Gastroesophageal sphincter (tissue), 4 donors: Measurements from ENCODE around the gene SPR. TPM values are rescaled to one million over a fixed set of nuclear protein-coding genes. Genes with fewer than 3 reads are reported as not detected.

Source experiments
- ATAC-seq: fragments of 150-250 bp; one replicate; pipeline ENCODE4 v1.9.1; 2016; ENCODE audit warnings: mild to moderate bottlenecking, moderate library complexity
- H3K27ac ChIP-seq, 4 donors: fragments of 200-600 bp; sonication (generic) in 3 of 4; 1 replicate in 3 of 4; 2 replicates in 1 of 4; pipeline ENCODE4 v1.5.1; 2016 to 2019
- H3K27me3 ChIP-seq: fragments of 200-600 bp; sonication (generic); one replicate; pipeline ENCODE4 v1.5.1; 2019
- H3K36me3 ChIP-seq, 2 donors: fragments of 200-600 bp; sonication (generic); one replicate each; pipeline ENCODE4 v1.5.1; 2019; ENCODE audit warnings: control low read depth in 1 of 2
- H3K4me1 ChIP-seq, 3 donors: fragments of 200-600 bp; sonication (generic); 1 replicate in 2 of 3; 2 replicates in 1 of 3; pipeline ENCODE4 v1.5.1; 2016 to 2019; ENCODE audit warnings: control low read depth in 2 of 3
- H3K4me3 ChIP-seq, 2 donors: fragments of 200-600 bp; sonication (generic); one replicate each; pipeline ENCODE4 v1.5.1; 2019; ENCODE audit warnings: mild to moderate bottlenecking in 1 of 2, moderate library complexity in 1 of 2
- H3K9me3 ChIP-seq, 3 donors: fragments of 200-600 bp; sonication (generic); one replicate each; pipeline ENCODE4 v1.5.1; 2017 to 2019; ENCODE audit warnings: control low read depth in 2 of 3
- EP300 ChIP-seq: sonication (generic); formaldehyde crosslinking; IDR thresholded peaks from one replicate; pipeline ENCODE4 v1.6.1; 2017; ENCODE audit warnings: antibody characterized with exemption, mild to moderate bottlenecking
- POLR2A ChIP-seq, 2 donors: fragments of 450-650 bp; IDR thresholded peaks; one replicate each; pipeline ENCODE4 v1.6.1; 2017; ENCODE audit warnings: antibody characterized with exemption in 2 of 2, mild to moderate bottlenecking in 2 of 2, moderate library complexity in 1 of 2
- POLR2AphosphoS5 ChIP-seq: sonication (generic); formaldehyde crosslinking; IDR thresholded peaks from one replicate; pipeline ENCODE4 v1.6.1; 2017; ENCODE audit warnings: antibody characterized with exemption
- WGBS, 2 donors: methylation state at CpG; one replicate each; pipeline ENCODE4 v1.1.5; 2018; ENCODE audit warnings: low coverage in 1 of 2; 5-methylcytosine and 5-hydroxymethylcytosine counted together
- total RNA-seq, 4 donors: library from RNA; depleted of rRNA; stranded (reverse); fragments of >200 nt; gene quantifications; one replicate each; pipeline ENCODE4 v1.1.0, GENCODE V29; 2016
- TF ChIP-seq, protein P1 (sequence below), 4 experiments: fragments of 200-600 bp in 2 of 4; fragments of 450-650 bp in 2 of 4; sonication (generic) in 1 of 4; IDR thresholded peaks; one replicate each; pipeline ENCODE4 v1.5.1; 2017 to 2019; ENCODE audit warnings: antibody characterized with exemption in 4 of 4, mild to moderate bottlenecking in 2 of 4, moderate library complexity in 2 of 4

SPR gene
- total RNA-seq, 4 donors from 2014 or later = 26.1 to 48.5 (median 39.4) TPM

GRCh38 chr2:72894514-72894913 lies 7.3 kb downstream of the SPR start:
- Histone ChIP-seq H3K27me3 (peaks cover 26% of the 10 kb centered on the region), H3K27ac (no peak overlapping the region), H3K36me3 (peaks cover 0 to 31% of the 10 kb centered on the region in 2 donors), H3K4me3 (no peak overlapping the region), H3K4me1 (peaks cover 0 to 28% (median 10%) of the 10 kb centered on the region in 3 donors), H3K9me3 (no peaks in the 10 kb centered on the region)
- no peak for ATAC-seq
- WGBS, 2 donors = 67 to 83% methylated on average over 1 to 7 of the region's 9 CpGs
- TF ChIP-seq POLR2A (IDR thresholded peaks at IDR 0.05) (no peak), EP300 (no peak)

DNA sequence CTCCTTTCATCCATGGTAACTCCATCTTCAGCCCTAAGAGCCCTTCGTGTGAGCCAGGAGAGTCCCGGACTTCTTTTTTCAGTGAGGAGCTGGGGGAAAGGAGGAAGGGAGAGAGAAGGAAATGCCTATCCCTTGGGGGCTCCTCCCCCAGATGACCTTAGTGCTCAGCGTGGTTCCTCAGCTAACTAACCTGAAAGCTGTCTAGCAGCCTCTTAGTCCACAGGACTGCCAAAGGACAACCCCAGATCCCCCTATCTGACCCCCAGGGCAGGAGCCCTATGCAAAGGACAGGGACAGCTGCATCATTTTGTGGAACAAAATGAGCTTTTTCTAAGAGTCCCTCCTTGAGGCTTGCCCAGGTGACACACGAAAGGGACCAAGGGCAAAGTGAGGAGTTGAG lies 7.9 kb downstream of the SPR start:
- peaks cover 26% of the 10 kb centered on the region for H3K27me3 ChIP-seq
- H3K9me3 ChIP-seq = no peaks in the 10 kb centered on the region
- ATAC-seq = no peak
- H3K4me3 ChIP-seq = no peak overlapping the region
- no peak overlapping the region for H3K27ac ChIP-seq
- TF ChIP-seq, protein P1, sequence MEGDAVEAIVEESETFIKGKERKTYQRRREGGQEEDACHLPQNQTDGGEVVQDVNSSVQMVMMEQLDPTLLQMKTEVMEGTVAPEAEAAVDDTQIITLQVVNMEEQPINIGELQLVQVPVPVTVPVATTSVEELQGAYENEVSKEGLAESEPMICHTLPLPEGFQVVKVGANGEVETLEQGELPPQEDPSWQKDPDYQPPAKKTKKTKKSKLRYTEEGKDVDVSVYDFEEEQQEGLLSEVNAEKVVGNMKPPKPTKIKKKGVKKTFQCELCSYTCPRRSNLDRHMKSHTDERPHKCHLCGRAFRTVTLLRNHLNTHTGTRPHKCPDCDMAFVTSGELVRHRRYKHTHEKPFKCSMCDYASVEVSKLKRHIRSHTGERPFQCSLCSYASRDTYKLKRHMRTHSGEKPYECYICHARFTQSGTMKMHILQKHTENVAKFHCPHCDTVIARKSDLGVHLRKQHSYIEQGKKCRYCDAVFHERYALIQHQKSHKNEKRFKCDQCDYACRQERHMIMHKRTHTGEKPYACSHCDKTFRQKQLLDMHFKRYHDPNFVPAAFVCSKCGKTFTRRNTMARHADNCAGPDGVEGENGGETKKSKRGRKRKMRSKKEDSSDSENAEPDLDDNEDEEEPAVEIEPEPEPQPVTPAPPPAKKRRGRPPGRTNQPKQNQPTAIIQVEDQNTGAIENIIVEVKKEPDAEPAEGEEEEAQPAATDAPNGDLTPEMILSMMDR (IDR thresholded peaks at IDR 0.05) = no peak
- TF ChIP-seq EP300 = no peak
- no peak for TF ChIP-seq POLR2AphosphoS5
- no peak for TF ChIP-seq POLR2A (IDR thresholded peaks at IDR 0.05)
- 10 to 20% methylated on average over 1 to 2 of the region's 4 CpGs for WGBS, 2 donors
- peaks cover 0 to 25% of the 10 kb centered on the region in 2 donors for H3K36me3 ChIP-seq
- H3K4me1 ChIP-seq = peaks cover 0 to 21% (median 10%) of the 10 kb centered on the region in 3 donors

DNA sequence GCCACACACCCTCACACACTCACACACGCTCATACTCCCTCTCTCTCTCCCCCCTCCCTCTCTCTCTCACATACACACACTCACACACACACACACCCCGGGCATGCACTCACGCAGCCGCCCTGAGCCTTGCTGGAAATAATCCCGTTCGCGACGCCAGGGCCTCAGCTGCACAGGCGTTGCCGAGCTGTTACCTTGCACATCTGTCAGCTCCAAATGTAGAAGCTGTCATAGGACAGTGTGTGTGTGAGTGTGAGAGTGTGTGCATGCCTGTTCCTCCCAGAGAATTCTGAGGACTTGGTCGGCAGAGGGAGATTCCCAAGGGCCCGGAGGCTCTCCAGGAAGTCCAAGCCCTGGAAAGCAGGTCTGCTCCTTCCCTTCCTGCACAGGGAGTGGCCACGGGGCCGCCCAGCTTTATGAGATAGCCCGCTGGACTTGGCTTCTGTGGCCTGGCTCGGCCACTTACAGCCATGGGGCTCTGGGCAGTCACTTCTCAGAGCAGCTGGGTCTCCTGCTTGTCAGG lies 8.6 kb downstream of the SPR start:
- Histone ChIP-seq H3K4me1 (peaks cover 0 to 20% (median 10%) of the 10 kb centered on the region in 3 donors), H3K4me3 (peak overlapping the region in 1 of 2 donors; percentile 6), H3K27ac (no peak overlapping the region), H3K9me3 (no peaks in the 10 kb centered on the region), H3K36me3 (peaks cover 0 to 18% of the 10 kb centered on the region in 2 donors), H3K27me3 (peaks cover 33% of the 10 kb centered on the region)
- peak; percentile 32 for ATAC-seq
- TF ChIP-seq EP300 (no peak), POLR2A (IDR thresholded peaks at IDR 0.05) (no peak), POLR2AphosphoS5 (no peak)
- TF ChIP-seq, protein P1 (IDR thresholded peaks at IDR 0.05) = no peak
- 0% methylated on average over 1 to 3 of the region's 16 CpGs for WGBS, 2 donors

GRCh38 chr2:72896446-72896845 lies 9.2 kb downstream of the SPR start:
- Histone ChIP-seq H3K27ac (no peak overlapping the region), H3K4me1 (peaks cover 0 to 16% (median 10%) of the 10 kb centered on the region in 3 donors), H3K4me3 (no peak overlapping the region), H3K9me3 (no peaks in the 10 kb centered on the region), H3K27me3 (peaks cover 39% of the 10 kb centered on the region), H3K36me3 (peaks cover 0 to 12% of the 10 kb centered on the region in 2 donors)
- no peak for ATAC-seq
- 77 to 100% methylated on average over 2 of the region's 4 CpGs for WGBS, 2 donors
- TF ChIP-seq, protein P1 (IDR thresholded peaks at IDR 0.05) = no peak
- TF ChIP-seq POLR2A (IDR thresholded peaks at IDR 0.05) (no peak), POLR2AphosphoS5 (no peak), EP300 (no peak)

- TF ChIP-seq, protein P1 (IDR thresholded peaks at IDR 0.05) = no peak
- TF ChIP-seq EP300 = no peak
- H3K27me3 ChIP-seq = peaks cover 52% of the 10 kb centered on the region
- 53 to 85% methylated on average over 9 to 14 of the region's 18 CpGs for WGBS, 2 donors
- H3K4me3 ChIP-seq = no peak overlapping the region
- no peak overlapping the region for H3K27ac ChIP-seq
- peaks cover 0 to 16% (median 10%) of the 10 kb centered on the region in 3 donors for H3K4me1 ChIP-seq
- H3K36me3 ChIP-seq = no peaks in the 10 kb centered on the region
- no peak for ATAC-seq
- H3K9me3 ChIP-seq = no peaks in the 10 kb centered on the region
Measured at GRCh38 chr2:72897785-72898584, 10.8 kb downstream of the SPR start.
